ENCODE measurements around the gene AGAP1. TPM values are rescaled to one million over a fixed set of nuclear protein-coding genes. Genes with fewer than 3 reads are reported as not detected.
"Not testable (repeated sequence)": the region's sequence is repeated elsewhere in the genome, so short reads cannot be mapped to it uniquely, and the experiment has no call there.

AGAP1 gene
- total RNA-seq, 2 experiments from 2014 or later = 1.8 to 2.0 TPM

GRCh38 chr2:236062806-236063205, 569.0 kb downstream of the AGAP1 start:
- H3K27me3 Mint-ChIP-seq; DNase-seq; H3K4me3 Mint-ChIP-seq; intact Hi-C loops (cut with micrococcal nuclease); H3K9me3 Mint-ChIP-seq; H3K4me1 Mint-ChIP-seq (ENCODE audit: low read depth); H3K27ac Mint-ChIP-seq; POLR2A ChIA-PET; CTCF ChIA-PET; H3K36me3 Mint-ChIP-seq: not testable (repeated sequence)

- Mint-ChIP-seq H3K27me3 (peaks cover 6% of the 10 kb centered on the region), H3K27ac (no peak overlapping the region), H3K4me3 (no peak overlapping the region), H3K9me3 (no peaks in the 10 kb centered on the region), H3K36me3 (no peaks in the 10 kb centered on the region), H3K4me1 (ENCODE audit: low read depth) (no peaks in the 10 kb centered on the region)
- CTCF ChIA-PET = no interaction called here
- POLR2A ChIA-PET = no interaction called here
- intact Hi-C loops (cut with micrococcal nuclease) = no loop called here
- DNase-seq = no peak
Observed at GRCh38 chr2:236063994-236064393, 570.2 kb downstream of the AGAP1 start.

- Mint-ChIP-seq H3K4me1 (ENCODE audit: low read depth) (no peaks in the 10 kb centered on the region), H3K27ac (no peak overlapping the region), H3K9me3 (no peaks in the 10 kb centered on the region), H3K36me3 (no peaks in the 10 kb centered on the region), H3K4me3 (no peak overlapping the region), H3K27me3 (peaks cover 6% of the 10 kb centered on the region)
- POLR2A ChIA-PET = no interaction called here
- no peak for DNase-seq
- intact Hi-C loops (cut with micrococcal nuclease) = no loop called here
- CTCF ChIA-PET = no interaction called here
Observed at GRCh38 chr2:236065314-236066160, 571.7 kb downstream of the AGAP1 start.

- Mint-ChIP-seq H3K9me3 (no peaks in the 10 kb centered on the region), H3K27ac (no peak overlapping the region), H3K27me3 (no peaks in the 10 kb centered on the region), H3K36me3 (no peaks in the 10 kb centered on the region), H3K4me3 (no peak overlapping the region), H3K4me1 (ENCODE audit: low read depth) (no peaks in the 10 kb centered on the region)
- DNase-seq = no peak
- ChIA-PET CTCF (no interaction called here), POLR2A (no interaction called here)
- intact Hi-C loops (cut with micrococcal nuclease) = no loop called here
Observed at GRCh38 chr2:236070236-236070635, 576.4 kb downstream of the AGAP1 start.

- CTCF ChIA-PET = interaction anchor here (0.8 kb wide), 1 partner anchor 17 kb away, joined by 3 read pairs; no protein-coding TSS in a partner anchor
- no peak overlapping the region for H3K27ac Mint-ChIP-seq
- POLR2A ChIA-PET = no interaction called here
- H3K36me3 Mint-ChIP-seq = no peaks in the 10 kb centered on the region
- no peak overlapping the region for H3K4me3 Mint-ChIP-seq
- intact Hi-C loops (cut with micrococcal nuclease) = no loop called here
- DNase-seq = no peak
- H3K4me1 Mint-ChIP-seq (ENCODE audit: low read depth) = no peaks in the 10 kb centered on the region
- no peaks in the 10 kb centered on the region for H3K27me3 Mint-ChIP-seq
- no peaks in the 10 kb centered on the region for H3K9me3 Mint-ChIP-seq
Observed at GRCh38 chr2:236073246-236073645, 579.4 kb downstream of the AGAP1 start.

GRCh38 chr2:236073867-236074655, 580.2 kb downstream of the AGAP1 start:
- Mint-ChIP-seq H3K27ac (no peak overlapping the region), H3K36me3 (no peaks in the 10 kb centered on the region), H3K27me3 (peaks cover 3% of the 10 kb centered on the region), H3K9me3 (no peaks in the 10 kb centered on the region), H3K4me1 (ENCODE audit: low read depth) (no peaks in the 10 kb centered on the region), H3K4me3 (no peak overlapping the region)
- ChIA-PET POLR2A (no interaction called here), CTCF (interaction anchor here (0.8 kb wide), 1 partner anchor 18 kb away, joined by 3 read pairs; no protein-coding TSS in a partner anchor)
- intact Hi-C loops (cut with micrococcal nuclease) = no loop called here
- no peak for DNase-seq

- DNase-seq = no peak
- intact Hi-C loops (cut with micrococcal nuclease) = no loop called here
- H3K27ac Mint-ChIP-seq = no peak overlapping the region
- H3K4me1 Mint-ChIP-seq (ENCODE audit: low read depth) = no peaks in the 10 kb centered on the region
- H3K27me3 Mint-ChIP-seq = peaks cover 3% of the 10 kb centered on the region
- ChIA-PET POLR2A (no interaction called here), CTCF (no interaction called here)
- no peaks in the 10 kb centered on the region for H3K36me3 Mint-ChIP-seq
- no peaks in the 10 kb centered on the region for H3K9me3 Mint-ChIP-seq
- no peak overlapping the region for H3K4me3 Mint-ChIP-seq
Observed at GRCh38 chr2:236075802-236076201, 582.0 kb downstream of the AGAP1 start.

- Mint-ChIP-seq H3K4me1 (ENCODE audit: low read depth) (no peaks in the 10 kb centered on the region), H3K27ac (no peak overlapping the region), H3K9me3 (no peaks in the 10 kb centered on the region), H3K27me3 (peaks cover 3% of the 10 kb centered on the region), H3K36me3 (no peaks in the 10 kb centered on the region), H3K4me3 (no peak overlapping the region)
- intact Hi-C loops (cut with micrococcal nuclease) = no loop called here
- CTCF ChIA-PET = no interaction called here
- DNase-seq = no peak
- POLR2A ChIA-PET = no interaction called here
Observed at GRCh38 chr2:236078297-236079255, 584.7 kb downstream of the AGAP1 start.

GRCh38 chr2:236080412-236080811, 586.6 kb downstream of the AGAP1 start:
- Mint-ChIP-seq H3K27ac (no peak overlapping the region), H3K36me3 (no peaks in the 10 kb centered on the region), H3K4me3 (no peak overlapping the region), H3K9me3 (no peaks in the 10 kb centered on the region), H3K4me1 (ENCODE audit: low read depth) (no peaks in the 10 kb centered on the region), H3K27me3 (peaks cover 3% of the 10 kb centered on the region)
- ChIA-PET CTCF (no interaction called here), POLR2A (no interaction called here)
- DNase-seq = no peak
- intact Hi-C loops (cut with micrococcal nuclease) = no loop called here

GRCh38 chr2:236081171-236081570, 587.3 kb downstream of the AGAP1 start:
- ChIA-PET POLR2A (no interaction called here), CTCF (no interaction called here)
- no peaks in the 10 kb centered on the region for H3K9me3 Mint-ChIP-seq
- no peak for DNase-seq
- peaks cover 3% of the 10 kb centered on the region for H3K27me3 Mint-ChIP-seq
- H3K4me3 Mint-ChIP-seq = no peak overlapping the region
- no peak overlapping the region for H3K27ac Mint-ChIP-seq
- H3K36me3 Mint-ChIP-seq = no peaks in the 10 kb centered on the region
- no peaks in the 10 kb centered on the region for H3K4me1 Mint-ChIP-seq (ENCODE audit: low read depth)
- intact Hi-C loops (cut with micrococcal nuclease) = no loop called here

- CTCF ChIA-PET = no interaction called here
- H3K36me3 Mint-ChIP-seq = no peaks in the 10 kb centered on the region
- POLR2A ChIA-PET = no interaction called here
Observed at GRCh38 chr2:236082061-236082460, 588.2 kb downstream of the AGAP1 start.

GRCh38 chr2:236083934-236084333, 590.1 kb downstream of the AGAP1 start:
- H3K9me3 Mint-ChIP-seq = no peaks in the 10 kb centered on the region
- no peak for DNase-seq
- no peak overlapping the region for H3K4me3 Mint-ChIP-seq
- POLR2A ChIA-PET = no interaction called here
- no peaks in the 10 kb centered on the region for H3K4me1 Mint-ChIP-seq (ENCODE audit: low read depth)
- peaks cover under 1% of the 10 kb centered on the region for H3K27me3 Mint-ChIP-seq
- intact Hi-C loops (cut with micrococcal nuclease) = no loop called here
- no peak overlapping the region for H3K27ac Mint-ChIP-seq
- H3K36me3 Mint-ChIP-seq = no peaks in the 10 kb centered on the region
- CTCF ChIA-PET = no interaction called here

More at GRCh38 chr2:236082061-236082460, 588.2 kb downstream of the AGAP1 start:
- intact Hi-C loops (cut with micrococcal nuclease) = no loop called here
- Mint-ChIP-seq H3K27me3 (peaks cover 3% of the 10 kb centered on the region), H3K27ac (no peak overlapping the region), H3K4me1 (ENCODE audit: low read depth) (no peaks in the 10 kb centered on the region), H3K9me3 (no peaks in the 10 kb centered on the region), H3K4me3 (no peak overlapping the region)
- no peak for DNase-seq
